Fibroblast of skin of left biceps (primary cell): Measurements from ENCODE around the gene AEBP2.
A peak's percentile ranks its signal among the peaks of the same experiment; 100 is the strongest.
"Not testable (repeated sequence)": the region's sequence is repeated elsewhere in the genome, so short reads cannot be mapped to it uniquely, and the experiment has no call there.

Source experiments
- DNase-seq, 2 experiments: peaks; one replicate each; pipeline ENCODE4 v3.0.0-alpha.2; 2013; ENCODE audit warnings: low read depth in 2 of 2

AEBP2 gene

GRCh38 chr12:19439059-19440018 lies at the start of gene AEBP2:
TSS of gene AEBP2 (plus strand) at chr12:19439492. CDS start at chr12:19439700, 208 bp downstream.
- peak; percentile 88 to 92 for DNase-seq

GRCh38 chr12:19390051-19390598 lies 49.2 kb upstream of the AEBP2 start:
- no peak for DNase-seq

- not testable (repeated sequence) for DNase-seq
Measured at GRCh38 chr12:19392644-19393043, 46.6 kb upstream of the AEBP2 start.

- DNase-seq: no peak
Measured at GRCh38 chr12:19394385-19394784, 44.9 kb upstream of the AEBP2 start.

- DNase-seq: no peak
Measured at GRCh38 chr12:19397534-19397933, 41.8 kb upstream of the AEBP2 start.

- DNase-seq: peak in 1 of 2 experiments; percentile 16
Measured at GRCh38 chr12:19398376-19399363, 40.6 kb upstream of the AEBP2 start.

GRCh38 chr12:19400649-19401285 lies 38.5 kb upstream of the AEBP2 start:
- not testable (repeated sequence) for DNase-seq

GRCh38 chr12:19402211-19402610 lies 37.1 kb upstream of the AEBP2 start:
- no peak for DNase-seq

GRCh38 chr12:19402743-19403431 lies 36.4 kb upstream of the AEBP2 start:
- DNase-seq: no peak

GRCh38 chr12:19404242-19404880 lies 34.9 kb upstream of the AEBP2 start:
- no peak for DNase-seq

GRCh38 chr12:19409376-19409775 lies 29.9 kb upstream of the AEBP2 start:
- no peak for DNase-seq

- no peak for DNase-seq
Measured at GRCh38 chr12:19410211-19410610, 29.1 kb upstream of the AEBP2 start.

GRCh38 chr12:19410629-19411185 lies 28.6 kb upstream of the AEBP2 start:
- no peak for DNase-seq

- DNase-seq: no peak
Measured at GRCh38 chr12:19411234-19412204, 27.8 kb upstream of the AEBP2 start.

- DNase-seq: no peak
Measured at GRCh38 chr12:19412844-19413243, 26.4 kb upstream of the AEBP2 start.

GRCh38 chr12:19413582-19413981 lies 25.7 kb upstream of the AEBP2 start:
- not testable (repeated sequence) for DNase-seq

GRCh38 chr12:19415563-19415962 lies 23.7 kb upstream of the AEBP2 start:
- DNase-seq: no peak

GRCh38 chr12:19419086-19419485 lies 20.2 kb upstream of the AEBP2 start:
- DNase-seq: no peak
